GM18507 (cell line): ENCODE results near the gene ALAS1.

ENCODE experiments used
- DNase-seq: peaks from one replicate; pipeline ENCODE4 v3.0.0; 2011; ENCODE audit warnings: low read depth; ENCODE audit not compliant: insufficient read length; ENCODE audit errors: extremely low spot score
- FAIRE-seq: peaks from 2 replicates; lab custom pipeline; 2011; peaks lifted over from hg19 to GRCh38; lab: Jason Lieb, UNC

Gene ALAS1

GRCh38 chr3:52218026-52218425, 20.1 kb downstream of the ALAS1 start:
- no peak for FAIRE-seq
- no peak for DNase-seq

GRCh38 chr3:52218454-52218853, 20.5 kb downstream of the ALAS1 start:
- no peak for FAIRE-seq
- no peak for DNase-seq

GRCh38 chr3:52218937-52219650, 21.1 kb downstream of the ALAS1 start:
- no peak for FAIRE-seq

GRCh38 chr3:52220380-52221026, 22.5 kb downstream of the ALAS1 start:
- no peak for DNase-seq
- FAIRE-seq: peak; percentile 92

More at GRCh38 chr3:52218937-52219650, 21.1 kb downstream of the ALAS1 start:
- DNase-seq: no peak

GRCh38 chr3:52221141-52221562, 23.2 kb downstream of the ALAS1 start:
- FAIRE-seq (no peak), DNase-seq (no peak)

- FAIRE-seq: no peak
- no peak for DNase-seq
Measured at GRCh38 chr3:52221563-52222318, 23.8 kb downstream of the ALAS1 start.

- FAIRE-seq (no peak), DNase-seq (no peak)
Measured at GRCh38 chr3:52222319-52223221, 24.6 kb downstream of the ALAS1 start.

- no peak for FAIRE-seq
- no peak for DNase-seq
Measured at GRCh38 chr3:52223449-52224408, 25.8 kb downstream of the ALAS1 start.

- DNase-seq (no peak), FAIRE-seq (peak; percentile 98)
Measured at GRCh38 chr3:52225452-52226228, 27.7 kb downstream of the ALAS1 start, which contains the start of gene TLR9. TSS of gene TLR9 (minus strand) at chr3:52225645. CDS start at chr3:52225529, 116 bp downstream.

- DNase-seq (no peak), FAIRE-seq (no peak)
Measured at GRCh38 chr3:52226229-52226817, 28.4 kb downstream of the ALAS1 start.

GRCh38 chr3:52227117-52227516, 29.2 kb downstream of the ALAS1 start:
- FAIRE-seq: no peak
- no peak for DNase-seq

- DNase-seq (no peak), FAIRE-seq (no peak)
Measured at GRCh38 chr3:52227766-52228165, 29.8 kb downstream of the ALAS1 start.

GRCh38 chr3:52228266-52228665, 30.3 kb downstream of the ALAS1 start:
- no peak for DNase-seq
- no peak for FAIRE-seq

GRCh38 chr3:52228751-52229291, 30.9 kb downstream of the ALAS1 start:
- DNase-seq (no peak), FAIRE-seq (no peak)

GRCh38 chr3:52229656-52230055, 31.7 kb downstream of the ALAS1 start:
- DNase-seq: no peak
- no peak for FAIRE-seq

- FAIRE-seq (no peak), DNase-seq (no peak)
Measured at GRCh38 chr3:52230461-52230860, 32.5 kb downstream of the ALAS1 start.

GRCh38 chr3:52230889-52231499, 33.0 kb downstream of the ALAS1 start:
- FAIRE-seq: no peak
- no peak for DNase-seq
